GM13976 (cell line): Measurements from ENCODE around the gene LCAT.
A peak's percentile ranks its signal among the peaks of the same experiment; 100 is the strongest.

Source experiments
- DNase-seq: peaks from one replicate; pipeline ENCODE4 v3.0.0; 2012; ENCODE audit warnings: low spot score
- CTCF ChIP-seq: IDR thresholded peaks from 2 replicates; pipeline ENCODE4 v1.5.1; 2012; ENCODE audit warnings: borderline replicate concordance, mild to moderate bottlenecking; ENCODE audit not compliant: insufficient read depth; ENCODE audit errors: extremely low read depth, missing control alignments, control extremely low read depth
- in situ Hi-C: fragments of 300-500 bp; cut with MboI; formaldehyde crosslinking; loops from one replicate; pipeline ENCODE4 v1.12.0; 2022; ENCODE audit warnings: low sequenced_read_pairs, mixed read lengths, inconsistent platforms; ENCODE audit not compliant: unreplicated experiment

LCAT gene

GRCh38 chr16:67936880-67937605 lies 6.9 kb downstream of the LCAT start:
- TF ChIP-seq CTCF, result no peak
- in situ Hi-C loops, result no loop called here
- peak; percentile 91 for DNase-seq

GRCh38 chr16:67936124-67936879 lies 7.6 kb downstream of the LCAT start, which contains the start of gene PSMB10:
Gene PSMB10 (minus strand): TSS chr16:67936850. CDS start chr16:67936749, 101 bp downstream.
- TF ChIP-seq CTCF, result no peak
- in situ Hi-C loops, result no loop called here
- DNase-seq, result peak; percentile 70

- no peak for TF ChIP-seq CTCF
- in situ Hi-C loops, result no loop called here
- peak; percentile 99 for DNase-seq
These were observed 8.4 kb downstream of the LCAT start for GRCh38 chr16:67935402-67936123.

- no peak for TF ChIP-seq CTCF
- in situ Hi-C loops, result no loop called here
- DNase-seq, result no peak
These were observed 8.9 kb downstream of the LCAT start for GRCh38 chr16:67935101-67935401.

- TF ChIP-seq CTCF, result no peak
- no peak for DNase-seq
- in situ Hi-C loops, result no loop called here
These were observed 9.4 kb downstream of the LCAT start for GRCh38 chr16:67934306-67935100.

- in situ Hi-C loops, result no loop called here
- no peak for TF ChIP-seq CTCF
- DNase-seq, result no peak
These were observed 10.1 kb downstream of the LCAT start for GRCh38 chr16:67933805-67934204.
